Mesothelial cell of epicardium (in vitro differentiated cells): ENCODE measurements around the gene FMO4. TPM values are rescaled to one million over a fixed set of nuclear protein-coding genes. Genes with fewer than 3 reads are reported as not detected.
A peak's percentile ranks its signal among the peaks of the same experiment; 100 is the strongest.

Experiments used
- DNase-seq, 2 experiments: peaks; one replicate each; pipeline ENCODE4 v3.0.0; 2021; ENCODE audit warnings: low spot score in 2 of 2; ENCODE audit not compliant: unreplicated experiment in 2 of 2
- H3K27ac Mint-ChIP-seq: 2 replicates; pipeline ENCODE4 v1.8.0; 2021; ENCODE audit warnings: mixed read lengths
- H3K27me3 Mint-ChIP-seq: 2 replicates; pipeline ENCODE4 v1.8.0; 2021; ENCODE audit warnings: low read depth, mixed read lengths
- H3K36me3 Mint-ChIP-seq: 2 replicates; pipeline ENCODE4 v1.8.0; 2021; ENCODE audit warnings: mixed read lengths
- H3K4me1 Mint-ChIP-seq: 2 replicates; pipeline ENCODE4 v1.8.0; 2021; ENCODE audit warnings: mixed read lengths
- H3K4me3 Mint-ChIP-seq: 2 replicates; pipeline ENCODE4 v1.8.0; 2021; ENCODE audit warnings: mild to moderate bottlenecking, moderate library complexity, mixed read lengths
- H3K9me3 Mint-ChIP-seq: 2 replicates; pipeline ENCODE4 v1.8.0; 2021; ENCODE audit warnings: mixed read lengths
- CTCF ChIP-seq: fragments of 200-600 bp; sonication (generic); IDR thresholded peaks from one replicate; pipeline ENCODE4 v1.5.0; 2021; ENCODE audit warnings: antibody characterized with exemption; ENCODE audit not compliant: unreplicated experiment
- total RNA-seq: library from RNA; stranded (reverse); gene quantifications from 3 replicates; pipeline ENCODE4 v1.2.1, GENCODE V29; 2021

FMO4 gene
- total RNA-seq = 4.4 to 5.9 TPM (median 5.4 TPM) in 3 replicates

GRCh38 chr1:171313835-171314320, at the start of gene FMO4:
Gene FMO4, plus strand, starts transcription at chr1:171314183. Its CDS starts 5,643 bp downstream, at chr1:171319826.
- Mint-ChIP-seq H3K4me3 (peak within 1 kb of the TSS; percentile 71), H3K27me3 (no peaks in the 10 kb centered on the region), H3K9me3 (peaks cover 2% of the 10 kb centered on the region), H3K4me1 (peaks cover 17% of the 10 kb centered on the region), H3K36me3 (peaks cover 2% of the 10 kb centered on the region), H3K27ac (peak within 1 kb of the TSS; percentile 96)
- peak; percentile 69 for TF ChIP-seq CTCF
- peak; percentile 63 to 80 for DNase-seq

- Mint-ChIP-seq H3K27me3 (no peaks in the 10 kb centered on the region), H3K36me3 (no peaks in the 10 kb centered on the region), H3K4me1 (peaks cover 25% of the 10 kb centered on the region), H3K4me3 (no peak overlapping the region), H3K9me3 (no peaks in the 10 kb centered on the region), H3K27ac (no peak overlapping the region)
- DNase-seq = no peak
- TF ChIP-seq CTCF = no peak
Measured at GRCh38 chr1:171265686-171266085, 48.3 kb upstream of the FMO4 start.

GRCh38 chr1:171266930-171267329, 47.1 kb upstream of the FMO4 start:
- Mint-ChIP-seq H3K36me3 (no peaks in the 10 kb centered on the region), H3K9me3 (peaks cover 4% of the 10 kb centered on the region), H3K27me3 (peaks cover 3% of the 10 kb centered on the region), H3K4me3 (no peak overlapping the region), H3K4me1 (peaks cover 21% of the 10 kb centered on the region), H3K27ac (no peak overlapping the region)
- TF ChIP-seq CTCF = no peak
- DNase-seq = no peak

GRCh38 chr1:171267391-171267790, 46.6 kb upstream of the FMO4 start:
- no peak overlapping the region for H3K4me3 Mint-ChIP-seq
- H3K4me1 Mint-ChIP-seq = peaks cover 21% of the 10 kb centered on the region
- peak overlapping the region; percentile 27 for H3K27ac Mint-ChIP-seq
- no peak for DNase-seq
- H3K27me3 Mint-ChIP-seq = peaks cover 3% of the 10 kb centered on the region
- H3K9me3 Mint-ChIP-seq = peaks cover 4% of the 10 kb centered on the region
- H3K36me3 Mint-ChIP-seq = no peaks in the 10 kb centered on the region
- no peak for TF ChIP-seq CTCF

GRCh38 chr1:171270806-171271205, 43.2 kb upstream of the FMO4 start:
- no peak overlapping the region for H3K27ac Mint-ChIP-seq
- no peak for DNase-seq
- TF ChIP-seq CTCF = no peak
- H3K9me3 Mint-ChIP-seq = peaks cover 4% of the 10 kb centered on the region
- H3K4me3 Mint-ChIP-seq = no peak overlapping the region
- H3K36me3 Mint-ChIP-seq = no peaks in the 10 kb centered on the region
- peaks cover 12% of the 10 kb centered on the region for H3K4me1 Mint-ChIP-seq
- peaks cover 6% of the 10 kb centered on the region for H3K27me3 Mint-ChIP-seq

GRCh38 chr1:171277534-171277933, 36.4 kb upstream of the FMO4 start:
- no peak for DNase-seq
- Mint-ChIP-seq H3K27ac (no peak overlapping the region), H3K9me3 (no peaks in the 10 kb centered on the region), H3K4me1 (peaks cover 5% of the 10 kb centered on the region), H3K27me3 (peaks cover 3% of the 10 kb centered on the region), H3K4me3 (no peak overlapping the region), H3K36me3 (no peaks in the 10 kb centered on the region)
- no peak for TF ChIP-seq CTCF
